GM23338 (cell line): ENCODE data around the gene ZNF121. TPM values are rescaled to one million over a fixed set of nuclear protein-coding genes. Genes with fewer than 3 reads are reported as not detected.

ENCODE experiments used
- ATAC-seq: fragments of 200-7000 bp; cut with Tn5 transposase; 3 replicates; pipeline ENCODE4 v1.9.1; 2020
- DNase-seq: peaks from one replicate; pipeline ENCODE4 v3.0.0-alpha.2; 2015; ENCODE audit warnings: low spot score
- H2AFZ ChIP-seq: fragments of 200-600 bp; sonication (generic); 2 replicates; pipeline ENCODE4 v1.8.0; 2016; ENCODE audit warnings: antibody characterized with exemption, mild to moderate bottlenecking, moderate library complexity
- H3F3A ChIP-seq: fragments of 200-600 bp; sonication (generic); replicated peaks from 2 replicates; pipeline ENCODE4 v1.8.0; 2017; ENCODE audit warnings: antibody characterized with exemption, mixed run types, low read depth
- H3K27ac ChIP-seq: fragments of 200-600 bp; sonication (generic); 2 replicates; pipeline ENCODE4 v1.6.1; 2016; ENCODE audit warnings: low read depth
- H3K27me3 ChIP-seq: fragments of 200-600 bp; sonication (generic); 2 replicates; pipeline ENCODE4 v1.8.0; 2016; ENCODE audit warnings: mild to moderate bottlenecking, mixed run types, moderate library complexity; ENCODE audit not compliant: insufficient read depth
- H3K36me3 ChIP-seq: fragments of 200-600 bp; sonication (generic); 2 replicates; pipeline ENCODE4 v1.8.0; 2016; ENCODE audit warnings: mild to moderate bottlenecking; ENCODE audit not compliant: insufficient read depth
- H3K4me1 ChIP-seq: fragments of 200-600 bp; sonication (generic); 2 replicates; pipeline ENCODE4 v1.8.0; 2016; ENCODE audit warnings: mild to moderate bottlenecking, moderate library complexity; ENCODE audit not compliant: insufficient read depth
- H3K4me2 ChIP-seq: fragments of 200-600 bp; sonication (generic); 2 replicates; pipeline ENCODE4 v1.7.1; 2017; ENCODE audit warnings: mixed run types
- H3K4me3 ChIP-seq: fragments of 200-600 bp; sonication (generic); 2 replicates; pipeline ENCODE4 v1.6.1; 2016; ENCODE audit warnings: mixed run types
- H3K79me2 ChIP-seq: fragments of 200-600 bp; sonication (generic); replicated peaks from 2 replicates; pipeline ENCODE4 v1.8.0; 2017; ENCODE audit warnings: mild to moderate bottlenecking; ENCODE audit not compliant: insufficient read depth
- H3K9me2 ChIP-seq: fragments of 200-600 bp; sonication (generic); 2 replicates; pipeline ENCODE4 v1.8.0; 2017; ENCODE audit not compliant: insufficient read depth
- H4K20me1 ChIP-seq: fragments of 200-600 bp; sonication (generic); replicated peaks from 2 replicates; pipeline ENCODE4 v1.8.0; 2017; ENCODE audit warnings: mild to moderate bottlenecking; ENCODE audit not compliant: insufficient read depth
- H3K27ac Mint-ChIP-seq: 2 replicates; pipeline ENCODE4 v1.8.0; 2020; ENCODE audit warnings: inconsistent platforms, mild to moderate bottlenecking, moderate library complexity, mixed read lengths
- H3K27me3 Mint-ChIP-seq: 3 replicates; pipeline ENCODE4 v1.8.0; 2022; ENCODE audit warnings: low read depth, mild to moderate bottlenecking, moderate library complexity, mixed read lengths, inconsistent platforms; ENCODE audit not compliant: insufficient read depth, poor library complexity
- H3K36me3 Mint-ChIP-seq: 3 replicates; pipeline ENCODE4 v1.8.0; 2021; ENCODE audit warnings: low read depth, mild to moderate bottlenecking, inconsistent platforms, moderate library complexity, mixed read lengths
- H3K4me1 Mint-ChIP-seq: 3 replicates; pipeline ENCODE4 v1.8.0; 2020; ENCODE audit warnings: mild to moderate bottlenecking, inconsistent platforms, mixed read lengths
- H3K4me3 Mint-ChIP-seq: 3 replicates; pipeline ENCODE4 v1.8.0; 2021; ENCODE audit warnings: moderate library complexity, mild to moderate bottlenecking, inconsistent platforms, mixed read lengths
- H3K9me3 Mint-ChIP-seq: 3 replicates; pipeline ENCODE4 v1.8.0; 2020; ENCODE audit warnings: moderate library complexity, mild to moderate bottlenecking, inconsistent platforms, mixed read lengths
- CREB1 ChIP-seq: fragments of 250-450 bp; sonication (Bioruptor Pico); IDR thresholded peaks from 2 replicates; pipeline ENCODE4 v1.5.0; 2020; ENCODE audit warnings: low read depth, mild to moderate bottlenecking, moderate library complexity
- CTCF ChIP-seq, 2 experiments: fragments of 200-600 bp in 1 of 2; sonication (generic) in 1 of 2; conservative IDR thresholded peaks; 2 replicates each; pipeline versions ENCODE4 v1.5.1 to v1.6.1; 2016 to 2017; ENCODE audit warnings: antibody characterized with exemption in 2 of 2, low read depth in 2 of 2, mild to moderate bottlenecking in 2 of 2, moderate library complexity in 1 of 2
- ETS1 ChIP-seq: IDR thresholded peaks from 2 replicates; pipeline ENCODE4 v1.6.1; 2016; ENCODE audit warnings: antibody characterized with exemption
- EZH2 ChIP-seq: fragments of 200-600 bp; sonication (generic); IDR thresholded peaks from one replicate; pipeline ENCODE4 v1.8.0; 2017; ENCODE audit warnings: antibody characterized with exemption, mild to moderate bottlenecking, low read depth; ENCODE audit not compliant: unreplicated experiment
- EZH2phosphoT487 ChIP-seq: fragments of 200-600 bp; sonication (generic); IDR thresholded peaks from one replicate; pipeline ENCODE4 v1.8.1; 2018; ENCODE audit warnings: antibody characterized with exemption; ENCODE audit not compliant: unreplicated experiment
- JUNB ChIP-seq: IDR thresholded peaks from one replicate; pipeline ENCODE4 v1.6.1; 2016; ENCODE audit warnings: antibody characterized with exemption; ENCODE audit not compliant: unreplicated experiment
- NANOG ChIP-seq: IDR thresholded peaks from 2 replicates; pipeline ENCODE4 v1.6.1; 2016; ENCODE audit warnings: antibody characterized with exemption, borderline replicate concordance
- POLR2AphosphoS5 ChIP-seq: IDR thresholded peaks from 2 replicates; pipeline ENCODE4 v1.6.1; 2016; ENCODE audit warnings: antibody characterized with exemption, low read depth
- STAT1 ChIP-seq: IDR thresholded peaks from one replicate; pipeline ENCODE4 v1.6.1; 2016; ENCODE audit warnings: antibody characterized with exemption; ENCODE audit not compliant: unreplicated experiment
- ZNF114 ChIP-seq: fragments of 250-450 bp; sonication (Bioruptor Pico); IDR thresholded peaks from 2 replicates; pipeline ENCODE4 v1.5.0; 2020; ENCODE audit warnings: mild to moderate bottlenecking, moderate library complexity
- ZNF331 ChIP-seq: fragments of 250-450 bp; sonication (Bioruptor Pico); IDR thresholded peaks from 2 replicates; pipeline ENCODE4 v1.5.0; 2020; ENCODE audit warnings: low read depth, mild to moderate bottlenecking, moderate library complexity
- polyA plus RNA-seq: library from polyadenylated mRNA; unstranded; fragments of >200 nt; fragmentation: Nextera tagmentation; extraction: Ambion mirVana; gene quantifications from 2 replicates; pipeline ENCODE4 v1.2.1, GENCODE V29; 2016
- total RNA-seq: library from RNA; depleted of rRNA; stranded (reverse); fragments of >200 nt; shearing (Covaris generic); gene quantifications from 2 replicates; pipeline ENCODE4 v1.2.3, GENCODE V29; 2014
- TF ChIP-seq, protein P1 (sequence below): fragments of 250-450 bp; sonication (Bioruptor Pico); IDR thresholded peaks from 2 replicates; pipeline ENCODE4 v1.5.0; 2020; ENCODE audit warnings: mild to moderate bottlenecking, moderate library complexity
- TF ChIP-seq, protein P2 (sequence below): IDR thresholded peaks from one replicate; pipeline ENCODE4 v1.6.1; 2018; ENCODE audit warnings: antibody characterized with exemption; ENCODE audit not compliant: unreplicated experiment

Gene ZNF121
- total and polyA plus RNA-seq, 2 experiments from 2014 or later, result 50.8 to 252 TPM

DNA sequence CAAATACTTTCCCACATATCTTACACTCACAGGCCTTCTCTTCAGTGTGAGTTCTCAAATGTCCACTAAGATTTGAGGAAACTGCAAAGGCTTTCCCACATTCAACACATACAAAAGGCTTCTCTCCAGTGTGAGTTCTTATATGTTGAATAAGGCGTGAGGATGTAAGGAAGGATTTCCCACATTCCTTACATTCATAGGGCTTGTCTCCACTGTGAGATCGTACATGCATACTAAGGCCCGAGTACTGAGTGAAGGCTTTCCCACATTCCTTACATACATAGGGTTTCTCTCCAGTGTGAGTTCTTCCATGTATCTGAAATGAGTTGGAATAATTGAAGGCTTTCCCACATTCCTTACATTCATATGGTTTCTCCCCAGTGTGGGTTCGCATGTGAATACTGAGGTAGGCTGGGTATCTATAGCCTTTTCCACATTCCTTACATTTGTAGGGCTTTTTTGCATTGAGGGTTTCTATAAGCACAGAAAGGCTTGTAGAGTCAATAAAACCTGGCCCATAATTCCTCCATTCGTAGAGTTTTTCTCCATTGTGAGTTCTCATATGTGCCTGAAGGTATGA is 55.5 kb downstream of the ZNF121 start:
- TF ChIP-seq NANOG (no peak), EZH2 (no peak), POLR2AphosphoS5 (no peak), EZH2phosphoT487 (no peak), ZNF331 (CRISPR knock-in tag) (no peak), ZNF114 (CRISPR knock-in tag) (no peak), ETS1 (no peak), STAT1 (no peak), JUNB (no peak), CREB1 (CRISPR knock-in tag) (no peak), CTCF (conservative IDR thresholded peaks at IDR 0.05; ENCODE audit: low read depth in 2 of 2) (no peak)
- TF ChIP-seq, protein P1, sequence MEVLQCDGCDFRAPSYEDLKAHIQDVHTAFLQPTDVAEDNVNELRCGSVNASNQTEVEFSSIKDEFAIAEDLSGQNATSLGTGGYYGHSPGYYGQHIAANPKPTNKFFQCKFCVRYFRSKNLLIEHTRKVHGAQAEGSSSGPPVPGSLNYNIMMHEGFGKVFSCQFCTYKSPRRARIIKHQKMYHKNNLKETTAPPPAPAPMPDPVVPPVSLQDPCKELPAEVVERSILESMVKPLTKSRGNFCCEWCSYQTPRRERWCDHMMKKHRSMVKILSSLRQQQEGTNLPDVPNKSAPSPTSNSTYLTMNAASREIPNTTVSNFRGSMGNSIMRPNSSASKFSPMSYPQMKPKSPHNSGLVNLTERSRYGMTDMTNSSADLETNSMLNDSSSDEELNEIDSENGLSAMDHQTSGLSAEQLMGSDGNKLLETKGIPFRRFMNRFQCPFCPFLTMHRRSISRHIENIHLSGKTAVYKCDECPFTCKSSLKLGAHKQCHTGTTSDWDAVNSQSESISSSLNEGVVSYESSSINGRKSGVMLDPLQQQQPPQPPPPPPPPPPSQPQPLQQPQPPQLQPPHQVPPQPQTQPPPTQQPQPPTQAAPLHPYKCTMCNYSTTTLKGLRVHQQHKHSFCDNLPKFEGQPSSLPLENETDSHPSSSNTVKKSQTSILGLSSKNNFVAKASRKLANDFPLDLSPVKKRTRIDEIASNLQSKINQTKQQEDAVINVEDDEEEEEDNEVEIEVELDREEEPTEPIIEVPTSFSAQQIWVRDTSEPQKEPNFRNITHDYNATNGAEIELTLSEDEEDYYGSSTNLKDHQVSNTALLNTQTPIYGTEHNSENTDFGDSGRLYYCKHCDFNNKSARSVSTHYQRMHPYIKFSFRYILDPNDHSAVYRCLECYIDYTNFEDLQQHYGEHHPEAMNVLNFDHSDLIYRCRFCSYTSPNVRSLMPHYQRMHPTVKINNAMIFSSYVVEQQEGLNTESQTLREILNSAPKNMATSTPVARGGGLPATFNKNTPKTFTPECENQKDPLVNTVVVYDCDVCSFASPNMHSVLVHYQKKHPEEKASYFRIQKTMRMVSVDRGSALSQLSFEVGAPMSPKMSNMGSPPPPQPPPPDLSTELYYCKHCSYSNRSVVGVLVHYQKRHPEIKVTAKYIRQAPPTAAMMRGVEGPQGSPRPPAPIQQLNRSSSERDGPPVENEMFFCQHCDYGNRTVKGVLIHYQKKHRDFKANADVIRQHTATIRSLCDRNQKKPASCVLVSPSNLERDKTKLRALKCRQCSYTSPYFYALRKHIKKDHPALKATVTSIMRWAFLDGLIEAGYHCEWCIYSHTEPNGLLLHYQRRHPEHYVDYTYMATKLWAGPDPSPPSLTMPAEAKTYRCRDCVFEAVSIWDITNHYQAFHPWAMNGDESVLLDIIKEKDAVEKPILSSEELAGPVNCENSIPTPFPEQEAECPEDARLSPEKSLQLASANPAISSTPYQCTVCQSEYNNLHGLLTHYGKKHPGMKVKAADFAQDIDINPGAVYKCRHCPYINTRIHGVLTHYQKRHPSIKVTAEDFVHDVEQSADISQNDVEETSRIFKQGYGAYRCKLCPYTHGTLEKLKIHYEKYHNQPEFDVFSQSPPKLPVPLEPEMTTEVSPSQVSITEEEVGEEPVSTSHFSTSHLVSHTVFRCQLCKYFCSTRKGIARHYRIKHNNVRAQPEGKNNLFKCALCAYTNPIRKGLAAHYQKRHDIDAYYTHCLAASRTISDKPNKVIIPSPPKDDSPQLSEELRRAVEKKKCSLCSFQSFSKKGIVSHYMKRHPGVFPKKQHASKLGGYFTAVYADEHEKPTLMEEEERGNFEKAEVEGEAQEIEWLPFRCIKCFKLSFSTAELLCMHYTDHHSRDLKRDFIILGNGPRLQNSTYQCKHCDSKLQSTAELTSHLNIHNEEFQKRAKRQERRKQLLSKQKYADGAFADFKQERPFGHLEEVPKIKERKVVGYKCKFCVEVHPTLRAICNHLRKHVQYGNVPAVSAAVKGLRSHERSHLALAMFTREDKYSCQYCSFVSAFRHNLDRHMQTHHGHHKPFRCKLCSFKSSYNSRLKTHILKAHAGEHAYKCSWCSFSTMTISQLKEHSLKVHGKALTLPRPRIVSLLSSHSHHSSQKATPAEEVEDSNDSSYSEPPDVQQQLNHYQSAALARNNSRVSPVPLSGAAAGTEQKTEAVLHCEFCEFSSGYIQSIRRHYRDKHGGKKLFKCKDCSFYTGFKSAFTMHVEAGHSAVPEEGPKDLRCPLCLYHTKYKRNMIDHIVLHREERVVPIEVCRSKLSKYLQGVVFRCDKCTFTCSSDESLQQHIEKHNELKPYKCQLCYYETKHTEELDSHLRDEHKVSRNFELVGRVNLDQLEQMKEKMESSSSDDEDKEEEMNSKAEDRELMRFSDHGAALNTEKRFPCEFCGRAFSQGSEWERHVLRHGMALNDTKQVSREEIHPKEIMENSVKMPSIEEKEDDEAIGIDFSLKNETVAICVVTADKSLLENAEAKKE (CRISPR knock-in tag), result no peak
- TF ChIP-seq, protein P2, sequence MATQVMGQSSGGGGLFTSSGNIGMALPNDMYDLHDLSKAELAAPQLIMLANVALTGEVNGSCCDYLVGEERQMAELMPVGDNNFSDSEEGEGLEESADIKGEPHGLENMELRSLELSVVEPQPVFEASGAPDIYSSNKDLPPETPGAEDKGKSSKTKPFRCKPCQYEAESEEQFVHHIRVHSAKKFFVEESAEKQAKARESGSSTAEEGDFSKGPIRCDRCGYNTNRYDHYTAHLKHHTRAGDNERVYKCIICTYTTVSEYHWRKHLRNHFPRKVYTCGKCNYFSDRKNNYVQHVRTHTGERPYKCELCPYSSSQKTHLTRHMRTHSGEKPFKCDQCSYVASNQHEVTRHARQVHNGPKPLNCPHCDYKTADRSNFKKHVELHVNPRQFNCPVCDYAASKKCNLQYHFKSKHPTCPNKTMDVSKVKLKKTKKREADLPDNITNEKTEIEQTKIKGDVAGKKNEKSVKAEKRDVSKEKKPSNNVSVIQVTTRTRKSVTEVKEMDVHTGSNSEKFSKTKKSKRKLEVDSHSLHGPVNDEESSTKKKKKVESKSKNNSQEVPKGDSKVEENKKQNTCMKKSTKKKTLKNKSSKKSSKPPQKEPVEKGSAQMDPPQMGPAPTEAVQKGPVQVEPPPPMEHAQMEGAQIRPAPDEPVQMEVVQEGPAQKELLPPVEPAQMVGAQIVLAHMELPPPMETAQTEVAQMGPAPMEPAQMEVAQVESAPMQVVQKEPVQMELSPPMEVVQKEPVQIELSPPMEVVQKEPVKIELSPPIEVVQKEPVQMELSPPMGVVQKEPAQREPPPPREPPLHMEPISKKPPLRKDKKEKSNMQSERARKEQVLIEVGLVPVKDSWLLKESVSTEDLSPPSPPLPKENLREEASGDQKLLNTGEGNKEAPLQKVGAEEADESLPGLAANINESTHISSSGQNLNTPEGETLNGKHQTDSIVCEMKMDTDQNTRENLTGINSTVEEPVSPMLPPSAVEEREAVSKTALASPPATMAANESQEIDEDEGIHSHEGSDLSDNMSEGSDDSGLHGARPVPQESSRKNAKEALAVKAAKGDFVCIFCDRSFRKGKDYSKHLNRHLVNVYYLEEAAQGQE, result no peak
- H3K36me3 Mint-ChIP-seq, result peaks cover 97% of the 10 kb centered on the region
- Histone ChIP-seq H3K4me3 (peak overlapping the region; percentile 7; the same call in 1 of the 2 replicates), H3F3A (peaks cover 7% of the 10 kb centered on the region; the same call in 1 of the 2 replicates), H3K4me2 (no peak overlapping the region), H3K4me1 (no peaks in the 10 kb centered on the region), H4K20me1 (no peaks in the 10 kb centered on the region), H3K9me2 (no peaks in the 10 kb centered on the region; the same call in 1 of the 2 replicates), H3K79me2 (0 out of 2 replicates have a peak, but pooled peaks cover 4% of the 10 kb centered on the region), H3K36me3 (peaks cover 90% of the 10 kb centered on the region), H3K27me3 (peaks cover 4% of the 10 kb centered on the region; the same call in 1 of the 2 replicates), H2AFZ (no peak overlapping the region), H3K27ac (no peak overlapping the region)
- DNase-seq (peak; percentile 53), ATAC-seq (no peak)
- H3K4me3 Mint-ChIP-seq, result no peak overlapping the region
- H3K4me1 Mint-ChIP-seq, result no peaks in the 10 kb centered on the region
- H3K27me3 Mint-ChIP-seq, result peaks cover 6% of the 10 kb centered on the region
- peaks cover 97% of the 10 kb centered on the region for H3K9me3 Mint-ChIP-seq
- no peak overlapping the region for H3K27ac Mint-ChIP-seq
